Tibial artery (tissue), 4 donors: Measurements from ENCODE around the gene RNF145.

ENCODE experiments used
- DNase-seq, 2 donors: peaks; one replicate each; pipeline ENCODE4 v3.0.0-alpha.2; 2019
- H3K27ac ChIP-seq, 2 donors: fragments of 200-600 bp; sonication (generic) in 1 of 2; 1 replicate in 1 of 2; 2 replicates in 1 of 2; pipeline ENCODE4 v1.5.1; 2018 to 2019; ENCODE audit warnings: mild to moderate bottlenecking in 1 of 2
- H3K27me3 ChIP-seq, 2 donors: fragments of 200-600 bp; sonication (generic) in 1 of 2; one replicate each; pipeline versions ENCODE4 v1.5.1 to v1.6.0; 2016 to 2019
- H3K36me3 ChIP-seq, 3 donors: fragments of 200-600 bp; sonication (generic) in 2 of 3; one replicate each; pipeline ENCODE4 v1.5.1; 2016 to 2019; ENCODE audit warnings: mild to moderate bottlenecking in 2 of 3
- H3K4me1 ChIP-seq, 4 donors: fragments of 200-600 bp; sonication (generic) in 2 of 4; 1 replicate in 3 of 4; 2 replicates in 1 of 4; pipeline ENCODE4 v1.5.1; 2016 to 2019
- H3K4me3 ChIP-seq, 2 donors: fragments of 200-600 bp; sonication (generic) in 1 of 2; 1 replicate in 1 of 2; 2 replicates in 1 of 2; pipeline ENCODE4 v1.5.1; 2018 to 2019; ENCODE audit warnings: mild to moderate bottlenecking in 2 of 2
- H3K9me3 ChIP-seq, 3 donors: fragments of 200-600 bp; sonication (generic) in 1 of 3; one replicate each; pipeline ENCODE4 v1.5.1; 2016 to 2019
- CTCF ChIP-seq, 2 experiments: fragments of 200-600 bp in 1 of 2; fragments of 450-650 bp in 1 of 2; IDR thresholded peaks; one replicate each; pipeline ENCODE4 v1.5.1; 2017 to 2019; ENCODE audit warnings: antibody characterized with exemption in 2 of 2, mild to moderate bottlenecking in 1 of 2, moderate library complexity in 1 of 2
- intact Hi-C: fragments of 100-400 bp; cut with DNase I; formaldehyde crosslinking; loops from one replicate; pipeline ENCODE4 v1.15.0; 2023; ENCODE audit warnings: low total_unique reads

RNF145 gene

GRCh38 chr5:159130871-159131270 lies 78.5 kb downstream of the RNF145 start:
- Histone ChIP-seq H3K9me3 (no peaks in the 10 kb centered on the region), H3K27ac (no peak overlapping the region), H3K27me3 (no peaks in the 10 kb centered on the region), H3K4me3 (no peak overlapping the region), H3K36me3 (no peaks in the 10 kb centered on the region), H3K4me1 (peaks cover 0 to 12% (median 3%) of the 10 kb centered on the region in 4 donors)
- DNase-seq = no peak
- intact Hi-C loops = loop anchor here (10.0 kb wide), 1 partner anchor 1056 kb away; no protein-coding TSS in a partner anchor
- no peak for TF ChIP-seq CTCF (IDR thresholded peaks at IDR 0.05)

- Histone ChIP-seq H3K36me3 (no peaks in the 10 kb centered on the region), H3K4me3 (no peak overlapping the region), H3K27me3 (no peaks in the 10 kb centered on the region), H3K27ac (no peak overlapping the region), H3K4me1 (peaks cover 0 to 8% (median 5%) of the 10 kb centered on the region in 4 donors), H3K9me3 (no peaks in the 10 kb centered on the region)
- intact Hi-C loops = no loop called here
- no peak for DNase-seq
- no peak for TF ChIP-seq CTCF (IDR thresholded peaks at IDR 0.05)
Measured at GRCh38 chr5:159128070-159128541, 81.2 kb downstream of the RNF145 start.

- no peaks in the 10 kb centered on the region for H3K9me3 ChIP-seq
- peaks cover 0 to 4% (median 0%) of the 10 kb centered on the region in 4 donors for H3K4me1 ChIP-seq
- no peaks in the 10 kb centered on the region for H3K27me3 ChIP-seq
- H3K27ac ChIP-seq = no peak overlapping the region
- no peaks in the 10 kb centered on the region for H3K36me3 ChIP-seq
- no peak for TF ChIP-seq CTCF (IDR thresholded peaks at IDR 0.05)
- H3K4me3 ChIP-seq = no peak overlapping the region
- intact Hi-C loops = no loop called here
- DNase-seq = no peak
Measured at GRCh38 chr5:159123700-159124099, 85.7 kb downstream of the RNF145 start.

- Histone ChIP-seq H3K27ac (no peak overlapping the region), H3K9me3 (no peaks in the 10 kb centered on the region), H3K4me1 (peaks cover 0 to 4% (median under 1%) of the 10 kb centered on the region in 4 donors), H3K36me3 (no peaks in the 10 kb centered on the region), H3K4me3 (no peak overlapping the region), H3K27me3 (no peaks in the 10 kb centered on the region)
- no peak for TF ChIP-seq CTCF (IDR thresholded peaks at IDR 0.05)
- intact Hi-C loops = no loop called here
- no peak for DNase-seq
Measured at GRCh38 chr5:159123189-159123588, 86.2 kb downstream of the RNF145 start.

GRCh38 chr5:159121061-159121460 lies 88.3 kb downstream of the RNF145 start:
- H3K27ac ChIP-seq = no peak overlapping the region
- H3K4me3 ChIP-seq = no peak overlapping the region
- intact Hi-C loops = no loop called here

More at GRCh38 chr5:159121061-159121460, 88.3 kb downstream of the RNF145 start:
- Histone ChIP-seq H3K36me3 (no peaks in the 10 kb centered on the region), H3K9me3 (no peaks in the 10 kb centered on the region), H3K4me1 (peaks cover 0 to 12% (median 4%) of the 10 kb centered on the region in 4 donors), H3K27me3 (no peaks in the 10 kb centered on the region)
- no peak for TF ChIP-seq CTCF (IDR thresholded peaks at IDR 0.05)
- DNase-seq = no peak
